H1 (cell line): ENCODE measurements around the gene RNFT2.

Experiments
- CEBPB ChIP-seq: IDR thresholded peaks from 2 replicates; pipeline ENCODE4 v1.6.1; 2012; ENCODE audit warnings: low read depth, low read length
- CHD1 ChIP-seq: IDR thresholded peaks from 2 replicates; pipeline ENCODE4 v1.6.1; 2012; ENCODE audit warnings: low read depth, low read length, improper control_type of control experiment
- CTCF ChIP-seq, 3 experiments: IDR thresholded peaks; 1 replicate in 2 of 3; 2 replicates in 1 of 3; pipeline versions ENCODE4 v1.5.1 to v1.6.1; 2011; ENCODE audit warnings: low read length in 3 of 3, mild to moderate bottlenecking in 3 of 3, inconsistent platforms in 2 of 3, low read depth in 1 of 3, moderate library complexity in 1 of 3; ENCODE audit not compliant: insufficient read depth in 1 of 3; ENCODE audit errors: control extremely low read depth in 1 of 3
- FOSL1 ChIP-seq: IDR thresholded peaks from 2 replicates; pipeline ENCODE4 v1.6.1; 2011; ENCODE audit warnings: mild to moderate bottlenecking, low read depth, low read length, moderate library complexity; ENCODE audit not compliant: insufficient read depth
- GTF2F1 ChIP-seq: IDR thresholded peaks from 2 replicates; pipeline ENCODE4 v1.6.1; 2012; ENCODE audit warnings: low read depth, low read length, improper control_type of control experiment, borderline replicate concordance
- POLR2A ChIP-seq, 2 experiments: IDR thresholded peaks; 1 replicate in 1 of 2; 2 replicates in 1 of 2; pipeline ENCODE4 v1.6.1; 2011; ENCODE audit warnings: low read depth in 2 of 2, low read length in 2 of 2, mild to moderate bottlenecking in 2 of 2; ENCODE audit errors: control extremely low read depth in 1 of 2
- SRF ChIP-seq: IDR thresholded peaks from 2 replicates; pipeline ENCODE4 v1.6.1; 2011; ENCODE audit warnings: mild to moderate bottlenecking, low read depth, low read length, moderate library complexity
- USF2 ChIP-seq: IDR thresholded peaks from 2 replicates; pipeline ENCODE4 v1.6.1; 2011; ENCODE audit warnings: low read length, improper control_type of control experiment

- TF ChIP-seq FOSL1 (no peak), POLR2A (IDR thresholded peaks at IDR 0.05; ENCODE audit: control extremely low read depth in 1 of 2, low read depth in 2 of 2, low read length in 2 of 2) (no peak), CHD1 (no peak), CTCF (IDR thresholded peaks at IDR 0.05; ENCODE audit: control extremely low read depth in 1 of 3, insufficient read depth in 1 of 3, low read depth in 1 of 3, low read length in 3 of 3) (no peak), USF2 (no peak), SRF (no peak), CEBPB (no peak), GTF2F1 (no peak)
These were observed 138.2 kb downstream of the RNFT2 start for GRCh38 chr12:116876151-116876869.
